C4-2B (cell line): ENCODE measurements around the gene IKZF2.

Experiments
- CTCF ChIP-seq: fragments of 450-650 bp; conservative IDR thresholded peaks from 2 replicates; pipeline ENCODE4 v1.5.1; 2017; ENCODE audit warnings: mild to moderate bottlenecking
- ZFX ChIP-seq: fragments of 450-650 bp; IDR thresholded peaks from 2 replicates; pipeline ENCODE4 v1.6.1; 2017

GRCh38 chr2:212977152-212977551, 174.3 kb downstream of the IKZF2 start:
- no peak for TF ChIP-seq CTCF
- TF ChIP-seq ZFX: no peak
